ENCODE results near the gene SF3B2. TPM values are rescaled to one million over a fixed set of nuclear protein-coding genes. Genes with fewer than 3 reads are reported as not detected.

SF3B2 gene
- total RNA-seq, 1 experiment from 2014 or later, result 300 TPM

DNA sequence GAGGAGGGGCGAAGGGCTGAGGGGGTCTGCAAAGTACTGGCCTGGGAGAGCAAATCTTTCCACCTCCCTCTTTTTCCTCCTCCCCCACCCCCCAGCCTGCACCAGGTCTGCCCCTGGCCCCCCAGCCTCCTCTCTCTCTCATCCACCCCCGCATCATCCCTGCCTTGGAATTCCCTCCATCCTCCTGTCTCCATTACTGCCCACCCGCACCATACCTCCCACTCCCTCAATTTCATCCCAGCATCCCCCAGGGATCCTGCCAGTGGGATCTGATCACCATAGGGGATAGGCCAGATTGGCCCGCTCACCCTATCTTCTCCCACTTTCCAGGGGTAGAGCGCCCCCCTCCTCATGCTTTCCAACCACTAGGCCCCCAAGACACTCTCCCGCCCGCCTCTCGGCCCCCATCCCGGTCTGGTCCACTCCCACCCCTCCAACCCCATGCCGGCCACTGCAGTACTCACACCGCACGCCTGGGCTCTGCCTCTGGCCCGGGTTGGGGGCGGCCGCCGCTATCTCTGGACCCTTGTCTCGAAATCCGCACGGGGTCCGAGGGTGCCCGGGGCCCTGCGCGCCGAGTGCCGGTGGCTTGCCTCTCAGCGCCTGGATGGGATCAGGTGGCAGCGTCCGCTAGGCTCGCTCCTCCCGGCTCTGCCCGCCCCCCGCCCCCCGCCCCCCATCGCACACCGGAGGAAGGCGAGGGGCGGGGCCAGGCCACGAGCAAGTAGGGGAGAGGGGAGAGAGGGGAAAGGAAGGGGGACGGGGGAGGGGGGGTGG, 3.4 kb upstream of the SF3B2 start, which contains the start of gene GAL3ST3:
TSS of gene GAL3ST3 (minus strand) at position 615 of the 777 bp plus-strand sequence. CDS start 3,746 bp downstream, outside the sequence.
- no peak for ATAC-seq
- ChIA-PET RAD21 (ENCODE audit: low non-redundant PET in 1 of 2, low total read pairs in 2 of 2, uncharacterized antibody in 2 of 2, unreplicated experiment in 2 of 2) (interaction anchor here in 1 of 2 experiments (0.5 kb wide), 1 partner anchor 389 kb away, joined by 3 read pairs; no protein-coding TSS in a partner anchor), POLR2A (no interaction called here), CTCF (no interaction called here)
- TF ChIP-seq RAD21 (IDR thresholded peaks at IDR 0.05; ENCODE audit: low read depth), result no peak
- TF ChIP-seq YY1 (IDR thresholded peaks at IDR 0.05; ENCODE audit: extremely low read depth, insufficient replicate concordance, low read depth, low read length), result no peak
- no peak for TF ChIP-seq POLR2A (IDR thresholded peaks at IDR 0.05; ENCODE audit: borderline replicate concordance, extremely low read depth, insufficient read depth, insufficient read length)
- TF ChIP-seq EZH2phosphoT487 (IDR thresholded peaks at IDR 0.05; ENCODE audit: borderline replicate concordance), result no peak
- TF ChIP-seq ZFX (IDR thresholded peaks at IDR 0.05), result no peak
- TF ChIP-seq CBX3 (IDR thresholded peaks at IDR 0.05; ENCODE audit: low read depth), result no peak
- TF ChIP-seq EGR1 (IDR thresholded peaks at IDR 0.05; ENCODE audit: low read depth), result no peak
- TF ChIP-seq FOSL1 (IDR thresholded peaks at IDR 0.05; ENCODE audit: low read depth), result no peak
- TF ChIP-seq TCF7L2 (IDR thresholded peaks at IDR 0.05; ENCODE audit: borderline replicate concordance, extremely low read depth, insufficient read depth, insufficient read length), result no peak
- TF ChIP-seq ZBTB33 (IDR thresholded peaks at IDR 0.05; ENCODE audit: extremely low read depth, insufficient replicate concordance, low read length), result no peak
- no peak for TF ChIP-seq CEBPB (IDR thresholded peaks at IDR 0.05; ENCODE audit: low read depth)
- TF ChIP-seq ZNF274 (IDR thresholded peaks at IDR 0.05; ENCODE audit: low read depth, low read length), result no peak
- TF ChIP-seq POLR2AphosphoS5 (IDR thresholded peaks at IDR 0.05; ENCODE audit: low read depth, low read length), result no peak
- TF ChIP-seq REST (IDR thresholded peaks at IDR 0.05; ENCODE audit: low read depth), result no peak
- Histone ChIP-seq H4K20me1 (ENCODE audit: insufficient read depth) (no peaks in the 10 kb centered on the region), H3K79me2 (ENCODE audit: insufficient read depth, low read length) (peaks cover 16% of the 10 kb centered on the region), H3K9ac (ENCODE audit: low read length) (no peak within 1 kb of the TSS), H3K27ac (ENCODE audit: low read depth, low read length) (no peak within 1 kb of the TSS), H3K36me3 (ENCODE audit: control insufficient read depth in 1 of 2, insufficient read depth in 2 of 2, low read length in 2 of 2) (no peaks in the 10 kb centered on the region; a peak in 1 of 4 replicates), H3K4me2 (ENCODE audit: low read length) (no peak within 1 kb of the TSS), H3K27me3 (ENCODE audit: insufficient read depth, low read length) (no peaks in the 10 kb centered on the region), H2AFZ (ENCODE audit: low read depth, low read length, poor library complexity, severe bottlenecking) (no peak within 1 kb of the TSS), H3K9me3 (ENCODE audit: control insufficient read depth in 1 of 2, insufficient read depth in 1 of 2, low read depth in 1 of 2, low read length in 2 of 2) (no peaks in the 10 kb centered on the region), H3K4me1 (ENCODE audit: control insufficient read depth in 1 of 2, insufficient read depth in 2 of 2, low read length in 2 of 2) (peaks cover 21 to 30% of the 10 kb centered on the region in 2 experiments), H3K4me3 (replicated peaks in 1 of 2; ENCODE audit: low read depth in 1 of 2, low read length in 2 of 2) (no peak within 1 kb of the TSS), H3K9me2 (ENCODE audit: insufficient read depth) (no peaks in the 10 kb centered on the region)
- intact Hi-C loops (cut with micrococcal nuclease), result no loop called here
- no peak for DNase-seq (ENCODE audit: low read depth, low spot score)
- no TSS peak for BruUV-seq (replicated peaks)
